Body of pancreas (tissue), 4 donors: Measurements from ENCODE around the gene STAT5B. TPM values are rescaled to one million over a fixed set of nuclear protein-coding genes. Genes with fewer than 3 reads are reported as not detected.
A peak's percentile ranks its signal among the peaks of the same experiment; 100 is the strongest.

ENCODE experiments used
- ATAC-seq: fragments of 150-250 bp; one replicate; pipeline ENCODE4 v1.9.1; 2016
- DNase-seq, 4 donors: peaks; one replicate each; pipeline ENCODE4 v3.0.0-alpha.2; 2019
- H3K27ac ChIP-seq, 4 donors: fragments of 200-600 bp; sonication (generic); 1 replicate in 3 of 4; 2 replicates in 1 of 4; pipeline versions ENCODE4 v1.5.1 to v1.6.1; 2016 to 2019; ENCODE audit warnings: mild to moderate bottlenecking in 1 of 4, mixed read lengths in 1 of 4, moderate library complexity in 1 of 4
- H3K27me3 ChIP-seq, 2 donors: fragments of 200-600 bp; sonication (generic); one replicate each; pipeline ENCODE4 v1.6.0; 2016; ENCODE audit warnings: mild to moderate bottlenecking in 1 of 2
- H3K36me3 ChIP-seq, 2 donors: fragments of 200-600 bp; sonication (generic); replicated peaks in 1 of 2; 2 replicates each; pipeline ENCODE4 v1.5.1; 2016; ENCODE audit warnings: low read depth in 2 of 2; ENCODE audit not compliant: insufficient read depth in 1 of 2
- H3K4me1 ChIP-seq: fragments of 200-600 bp; sonication (generic); one replicate; pipeline ENCODE4 v1.6.0; 2016
- H3K4me3 ChIP-seq, 2 donors: fragments of 200-600 bp; sonication (generic); 1 replicate in 1 of 2; 2 replicates in 1 of 2; pipeline ENCODE4 v1.5.1; 2016 to 2019
- H3K9me3 ChIP-seq, 3 donors: fragments of 200-600 bp; sonication (generic); 1 replicate in 2 of 3; 2 replicates in 1 of 3; pipeline ENCODE4 v1.5.1; 2016
- CTCF ChIP-seq, 7 experiments: fragments of 450-650 bp in 4 of 7; fragments of 200-600 bp in 3 of 7; sonication (generic) in 3 of 7; IDR thresholded peaks; one replicate each; pipeline ENCODE4 v1.5.1; 2016 to 2019; ENCODE audit warnings: antibody characterized with exemption in 7 of 7
- POLR2A ChIP-seq, 3 donors: fragments of 450-650 bp; IDR thresholded peaks; one replicate each; pipeline ENCODE4 v1.6.1; 2016; ENCODE audit warnings: antibody characterized with exemption in 3 of 3, mild to moderate bottlenecking in 2 of 3
- WGBS, 2 donors: methylation state at CpG; one replicate each; pipeline ENCODE4 v1.1.5; 2017; 5-methylcytosine and 5-hydroxymethylcytosine counted together
- intact Hi-C: fragments of 100-400 bp; cut with DNase I; formaldehyde crosslinking; loops from one replicate; pipeline ENCODE4 v1.15.1; 2023
- total RNA-seq, 2 donors: library from RNA; depleted of rRNA; stranded (reverse); fragments of >200 nt; gene quantifications; one replicate each; pipeline ENCODE4 v1.1.0, GENCODE V29; 2016

The STAT5B gene
- total RNA-seq, 2 donors from 2014 or later, result 35.3 TPM

- peak overlapping the region in 1 of 4 donors; percentile 30 for H3K27ac ChIP-seq
- peak in 1 of 4 donors; percentile 50 for DNase-seq
- no peak for TF ChIP-seq CTCF (IDR thresholded peaks at IDR 0.05)
- TF ChIP-seq POLR2A (IDR thresholded peaks at IDR 0.05), result no peak
Observed at GRCh38 chr17:42198897-42199296, 77.3 kb downstream of the STAT5B start.

GRCh38 chr17:42197564-42198156 is 78.5 kb downstream of the STAT5B start:
- intact Hi-C loops, result no loop called here
- ATAC-seq (no peak), DNase-seq (no peak)
- H3K27me3 ChIP-seq, result no peaks in the 10 kb centered on the region
- no peak for TF ChIP-seq POLR2A (IDR thresholded peaks at IDR 0.05)
- no peak for TF ChIP-seq CTCF (IDR thresholded peaks at IDR 0.05)
- H3K36me3 ChIP-seq, result no peaks in the 10 kb centered on the region
- H3K4me3 ChIP-seq, result no peak overlapping the region
- no peaks in the 10 kb centered on the region for H3K9me3 ChIP-seq
- peaks cover 38% of the 10 kb centered on the region for H3K4me1 ChIP-seq
- H3K27ac ChIP-seq, result no peak overlapping the region
- 90 to 95% methylated on average over 8 of the region's 8 CpGs for WGBS, 2 donors

More at GRCh38 chr17:42198897-42199296, 77.3 kb downstream of the STAT5B start:
- H3K27me3 ChIP-seq, result no peaks in the 10 kb centered on the region
- no peaks in the 10 kb centered on the region for H3K9me3 ChIP-seq
- intact Hi-C loops, result no loop called here
- WGBS, 2 donors, result 74 to 81% methylated on average over 3 to 4 of the region's 4 CpGs
- no peak overlapping the region for H3K4me3 ChIP-seq
- peaks cover 26% of the 10 kb centered on the region for H3K4me1 ChIP-seq
- H3K36me3 ChIP-seq, result no peaks in the 10 kb centered on the region
- ATAC-seq, result no peak

- Histone ChIP-seq H3K4me3 (peak within 1 kb of the TSS; percentile 54), H3K27ac (peak within 1 kb of the TSS in 3 of 4 donors; percentile 61 to 84 (median 82)), H3K4me1 (peaks cover 23% of the 10 kb centered on the region), H3K36me3 (no peaks in the 10 kb centered on the region), H3K27me3 (no peaks in the 10 kb centered on the region), H3K9me3 (no peaks in the 10 kb centered on the region)
- intact Hi-C loops, result no loop called here
- 10 to 21% methylated on average over 19 to 24 of the region's 24 CpGs for WGBS, 2 donors
- DNase-seq (peak; percentile 85 to 96 (median 88)), ATAC-seq (peak; percentile 97)
- TF ChIP-seq POLR2A (IDR thresholded peaks at IDR 0.05) (peak in 2 of 3 donors; percentile 42 to 44), CTCF (IDR thresholded peaks at IDR 0.05) (peak in 4 of 7 experiments; percentile 2 to 38 (median 8))
Observed at GRCh38 chr17:42193969-42194899, 82.0 kb downstream of the STAT5B start, which contains the start of gene GHDC. TSS of gene GHDC (minus strand) at chr17:42194494. CDS start at chr17:42193581, 913 bp downstream.

GRCh38 chr17:42193216-42193968 is 82.8 kb downstream of the STAT5B start:
- peak overlapping the region in 1 of 4 donors; percentile 61 for H3K27ac ChIP-seq
- DNase-seq (no peak), ATAC-seq (no peak)
- H3K9me3 ChIP-seq, result no peaks in the 10 kb centered on the region
- WGBS, 2 donors, result 64 to 70% methylated on average over 6 to 12 of the region's 12 CpGs
- TF ChIP-seq POLR2A (IDR thresholded peaks at IDR 0.05) (no peak), CTCF (IDR thresholded peaks at IDR 0.05) (no peak)
- peak overlapping the region; percentile 54 for H3K4me3 ChIP-seq
- peaks cover 23% of the 10 kb centered on the region for H3K4me1 ChIP-seq
- no peaks in the 10 kb centered on the region for H3K27me3 ChIP-seq
- H3K36me3 ChIP-seq, result no peaks in the 10 kb centered on the region
- intact Hi-C loops, result no loop called here
